Measurements from ENCODE around the gene C1orf167. TPM values are rescaled to one million over a fixed set of nuclear protein-coding genes. Genes with fewer than 3 reads are reported as not detected.

C1orf167 gene
- total and polyA plus RNA-seq, 2 experiments from 2014 or later = 1.7 to 2.2 TPM

DNA sequence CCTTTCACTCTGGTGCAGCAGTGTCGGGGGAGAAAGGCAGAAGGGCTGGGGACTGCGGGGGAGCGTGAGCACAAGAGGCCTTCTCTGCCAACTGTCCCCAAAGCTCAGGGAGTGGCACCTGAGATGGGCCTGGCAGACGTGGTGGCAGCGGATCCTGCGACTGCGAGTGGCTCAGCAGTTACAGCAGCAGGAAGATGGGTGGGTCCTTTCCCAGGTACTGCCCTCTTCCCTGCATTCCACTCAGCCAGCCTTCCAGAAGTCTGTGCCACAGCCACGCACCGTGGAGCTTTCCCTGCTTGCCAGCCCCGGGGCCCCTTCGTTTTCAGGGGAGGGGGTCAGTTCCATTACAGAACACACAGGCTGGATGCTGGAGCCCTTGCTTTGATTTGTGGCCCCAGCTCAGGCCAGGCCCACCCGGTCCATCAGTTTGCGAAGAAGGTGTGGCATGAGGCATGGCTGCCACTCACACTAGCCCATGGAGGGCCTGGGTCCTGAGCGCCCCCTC is 26.6 kb downstream of the C1orf167 start:
- H3K79me2 ChIP-seq (replicated peaks; ENCODE audit: insufficient read depth) = no peaks in the 10 kb centered on the region
- H3F3A ChIP-seq (replicated peaks; ENCODE audit: low read depth) = peaks cover 21% of the 10 kb centered on the region
- no peak overlapping the region for H3K4me3 ChIP-seq
- H3K36me3 Mint-ChIP-seq (ENCODE audit: low read depth) = peaks cover 12% of the 10 kb centered on the region; the same call in 2 of the 3 replicates
- ATAC-seq (no peak), DNase-seq (ENCODE audit: low spot score) (no peak)
- H3K4me1 Mint-ChIP-seq = peaks cover 35% of the 10 kb centered on the region
- no peak overlapping the region for H2AFZ ChIP-seq
- no peak overlapping the region for H3K4me2 ChIP-seq
- H3K9me2 ChIP-seq (ENCODE audit: insufficient read depth) = no peaks in the 10 kb centered on the region
- TF ChIP-seq CREB1 (CRISPR knock-in tag; IDR thresholded peaks at IDR 0.05; ENCODE audit: low read depth) (no peak), ZNF331 (CRISPR knock-in tag; IDR thresholded peaks at IDR 0.05; ENCODE audit: low read depth) (no peak), POLR2AphosphoS5 (IDR thresholded peaks at IDR 0.05; ENCODE audit: low read depth) (no peak), EZH2 (IDR thresholded peaks at IDR 0.05; ENCODE audit: low read depth, unreplicated experiment) (no peak), ZNF114 (CRISPR knock-in tag; IDR thresholded peaks at IDR 0.05) (no peak)
- TF ChIP-seq, protein P1, sequence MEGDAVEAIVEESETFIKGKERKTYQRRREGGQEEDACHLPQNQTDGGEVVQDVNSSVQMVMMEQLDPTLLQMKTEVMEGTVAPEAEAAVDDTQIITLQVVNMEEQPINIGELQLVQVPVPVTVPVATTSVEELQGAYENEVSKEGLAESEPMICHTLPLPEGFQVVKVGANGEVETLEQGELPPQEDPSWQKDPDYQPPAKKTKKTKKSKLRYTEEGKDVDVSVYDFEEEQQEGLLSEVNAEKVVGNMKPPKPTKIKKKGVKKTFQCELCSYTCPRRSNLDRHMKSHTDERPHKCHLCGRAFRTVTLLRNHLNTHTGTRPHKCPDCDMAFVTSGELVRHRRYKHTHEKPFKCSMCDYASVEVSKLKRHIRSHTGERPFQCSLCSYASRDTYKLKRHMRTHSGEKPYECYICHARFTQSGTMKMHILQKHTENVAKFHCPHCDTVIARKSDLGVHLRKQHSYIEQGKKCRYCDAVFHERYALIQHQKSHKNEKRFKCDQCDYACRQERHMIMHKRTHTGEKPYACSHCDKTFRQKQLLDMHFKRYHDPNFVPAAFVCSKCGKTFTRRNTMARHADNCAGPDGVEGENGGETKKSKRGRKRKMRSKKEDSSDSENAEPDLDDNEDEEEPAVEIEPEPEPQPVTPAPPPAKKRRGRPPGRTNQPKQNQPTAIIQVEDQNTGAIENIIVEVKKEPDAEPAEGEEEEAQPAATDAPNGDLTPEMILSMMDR (conservative IDR thresholded peaks at IDR 0.05; ENCODE audit: low read depth in 2 of 2) = no peak
- TF ChIP-seq, protein P2, sequence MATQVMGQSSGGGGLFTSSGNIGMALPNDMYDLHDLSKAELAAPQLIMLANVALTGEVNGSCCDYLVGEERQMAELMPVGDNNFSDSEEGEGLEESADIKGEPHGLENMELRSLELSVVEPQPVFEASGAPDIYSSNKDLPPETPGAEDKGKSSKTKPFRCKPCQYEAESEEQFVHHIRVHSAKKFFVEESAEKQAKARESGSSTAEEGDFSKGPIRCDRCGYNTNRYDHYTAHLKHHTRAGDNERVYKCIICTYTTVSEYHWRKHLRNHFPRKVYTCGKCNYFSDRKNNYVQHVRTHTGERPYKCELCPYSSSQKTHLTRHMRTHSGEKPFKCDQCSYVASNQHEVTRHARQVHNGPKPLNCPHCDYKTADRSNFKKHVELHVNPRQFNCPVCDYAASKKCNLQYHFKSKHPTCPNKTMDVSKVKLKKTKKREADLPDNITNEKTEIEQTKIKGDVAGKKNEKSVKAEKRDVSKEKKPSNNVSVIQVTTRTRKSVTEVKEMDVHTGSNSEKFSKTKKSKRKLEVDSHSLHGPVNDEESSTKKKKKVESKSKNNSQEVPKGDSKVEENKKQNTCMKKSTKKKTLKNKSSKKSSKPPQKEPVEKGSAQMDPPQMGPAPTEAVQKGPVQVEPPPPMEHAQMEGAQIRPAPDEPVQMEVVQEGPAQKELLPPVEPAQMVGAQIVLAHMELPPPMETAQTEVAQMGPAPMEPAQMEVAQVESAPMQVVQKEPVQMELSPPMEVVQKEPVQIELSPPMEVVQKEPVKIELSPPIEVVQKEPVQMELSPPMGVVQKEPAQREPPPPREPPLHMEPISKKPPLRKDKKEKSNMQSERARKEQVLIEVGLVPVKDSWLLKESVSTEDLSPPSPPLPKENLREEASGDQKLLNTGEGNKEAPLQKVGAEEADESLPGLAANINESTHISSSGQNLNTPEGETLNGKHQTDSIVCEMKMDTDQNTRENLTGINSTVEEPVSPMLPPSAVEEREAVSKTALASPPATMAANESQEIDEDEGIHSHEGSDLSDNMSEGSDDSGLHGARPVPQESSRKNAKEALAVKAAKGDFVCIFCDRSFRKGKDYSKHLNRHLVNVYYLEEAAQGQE (IDR thresholded peaks at IDR 0.05; ENCODE audit: unreplicated experiment) = no peak
- TF ChIP-seq, protein P3, sequence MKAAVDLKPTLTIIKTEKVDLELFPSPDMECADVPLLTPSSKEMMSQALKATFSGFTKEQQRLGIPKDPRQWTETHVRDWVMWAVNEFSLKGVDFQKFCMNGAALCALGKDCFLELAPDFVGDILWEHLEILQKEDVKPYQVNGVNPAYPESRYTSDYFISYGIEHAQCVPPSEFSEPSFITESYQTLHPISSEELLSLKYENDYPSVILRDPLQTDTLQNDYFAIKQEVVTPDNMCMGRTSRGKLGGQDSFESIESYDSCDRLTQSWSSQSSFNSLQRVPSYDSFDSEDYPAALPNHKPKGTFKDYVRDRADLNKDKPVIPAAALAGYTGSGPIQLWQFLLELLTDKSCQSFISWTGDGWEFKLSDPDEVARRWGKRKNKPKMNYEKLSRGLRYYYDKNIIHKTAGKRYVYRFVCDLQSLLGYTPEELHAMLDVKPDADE (IDR thresholded peaks at IDR 0.05) = no peak
- TF ChIP-seq, protein P4, sequence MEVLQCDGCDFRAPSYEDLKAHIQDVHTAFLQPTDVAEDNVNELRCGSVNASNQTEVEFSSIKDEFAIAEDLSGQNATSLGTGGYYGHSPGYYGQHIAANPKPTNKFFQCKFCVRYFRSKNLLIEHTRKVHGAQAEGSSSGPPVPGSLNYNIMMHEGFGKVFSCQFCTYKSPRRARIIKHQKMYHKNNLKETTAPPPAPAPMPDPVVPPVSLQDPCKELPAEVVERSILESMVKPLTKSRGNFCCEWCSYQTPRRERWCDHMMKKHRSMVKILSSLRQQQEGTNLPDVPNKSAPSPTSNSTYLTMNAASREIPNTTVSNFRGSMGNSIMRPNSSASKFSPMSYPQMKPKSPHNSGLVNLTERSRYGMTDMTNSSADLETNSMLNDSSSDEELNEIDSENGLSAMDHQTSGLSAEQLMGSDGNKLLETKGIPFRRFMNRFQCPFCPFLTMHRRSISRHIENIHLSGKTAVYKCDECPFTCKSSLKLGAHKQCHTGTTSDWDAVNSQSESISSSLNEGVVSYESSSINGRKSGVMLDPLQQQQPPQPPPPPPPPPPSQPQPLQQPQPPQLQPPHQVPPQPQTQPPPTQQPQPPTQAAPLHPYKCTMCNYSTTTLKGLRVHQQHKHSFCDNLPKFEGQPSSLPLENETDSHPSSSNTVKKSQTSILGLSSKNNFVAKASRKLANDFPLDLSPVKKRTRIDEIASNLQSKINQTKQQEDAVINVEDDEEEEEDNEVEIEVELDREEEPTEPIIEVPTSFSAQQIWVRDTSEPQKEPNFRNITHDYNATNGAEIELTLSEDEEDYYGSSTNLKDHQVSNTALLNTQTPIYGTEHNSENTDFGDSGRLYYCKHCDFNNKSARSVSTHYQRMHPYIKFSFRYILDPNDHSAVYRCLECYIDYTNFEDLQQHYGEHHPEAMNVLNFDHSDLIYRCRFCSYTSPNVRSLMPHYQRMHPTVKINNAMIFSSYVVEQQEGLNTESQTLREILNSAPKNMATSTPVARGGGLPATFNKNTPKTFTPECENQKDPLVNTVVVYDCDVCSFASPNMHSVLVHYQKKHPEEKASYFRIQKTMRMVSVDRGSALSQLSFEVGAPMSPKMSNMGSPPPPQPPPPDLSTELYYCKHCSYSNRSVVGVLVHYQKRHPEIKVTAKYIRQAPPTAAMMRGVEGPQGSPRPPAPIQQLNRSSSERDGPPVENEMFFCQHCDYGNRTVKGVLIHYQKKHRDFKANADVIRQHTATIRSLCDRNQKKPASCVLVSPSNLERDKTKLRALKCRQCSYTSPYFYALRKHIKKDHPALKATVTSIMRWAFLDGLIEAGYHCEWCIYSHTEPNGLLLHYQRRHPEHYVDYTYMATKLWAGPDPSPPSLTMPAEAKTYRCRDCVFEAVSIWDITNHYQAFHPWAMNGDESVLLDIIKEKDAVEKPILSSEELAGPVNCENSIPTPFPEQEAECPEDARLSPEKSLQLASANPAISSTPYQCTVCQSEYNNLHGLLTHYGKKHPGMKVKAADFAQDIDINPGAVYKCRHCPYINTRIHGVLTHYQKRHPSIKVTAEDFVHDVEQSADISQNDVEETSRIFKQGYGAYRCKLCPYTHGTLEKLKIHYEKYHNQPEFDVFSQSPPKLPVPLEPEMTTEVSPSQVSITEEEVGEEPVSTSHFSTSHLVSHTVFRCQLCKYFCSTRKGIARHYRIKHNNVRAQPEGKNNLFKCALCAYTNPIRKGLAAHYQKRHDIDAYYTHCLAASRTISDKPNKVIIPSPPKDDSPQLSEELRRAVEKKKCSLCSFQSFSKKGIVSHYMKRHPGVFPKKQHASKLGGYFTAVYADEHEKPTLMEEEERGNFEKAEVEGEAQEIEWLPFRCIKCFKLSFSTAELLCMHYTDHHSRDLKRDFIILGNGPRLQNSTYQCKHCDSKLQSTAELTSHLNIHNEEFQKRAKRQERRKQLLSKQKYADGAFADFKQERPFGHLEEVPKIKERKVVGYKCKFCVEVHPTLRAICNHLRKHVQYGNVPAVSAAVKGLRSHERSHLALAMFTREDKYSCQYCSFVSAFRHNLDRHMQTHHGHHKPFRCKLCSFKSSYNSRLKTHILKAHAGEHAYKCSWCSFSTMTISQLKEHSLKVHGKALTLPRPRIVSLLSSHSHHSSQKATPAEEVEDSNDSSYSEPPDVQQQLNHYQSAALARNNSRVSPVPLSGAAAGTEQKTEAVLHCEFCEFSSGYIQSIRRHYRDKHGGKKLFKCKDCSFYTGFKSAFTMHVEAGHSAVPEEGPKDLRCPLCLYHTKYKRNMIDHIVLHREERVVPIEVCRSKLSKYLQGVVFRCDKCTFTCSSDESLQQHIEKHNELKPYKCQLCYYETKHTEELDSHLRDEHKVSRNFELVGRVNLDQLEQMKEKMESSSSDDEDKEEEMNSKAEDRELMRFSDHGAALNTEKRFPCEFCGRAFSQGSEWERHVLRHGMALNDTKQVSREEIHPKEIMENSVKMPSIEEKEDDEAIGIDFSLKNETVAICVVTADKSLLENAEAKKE (CRISPR knock-in tag; IDR thresholded peaks at IDR 0.05) = no peak
- no peak overlapping the region for H3K4me3 Mint-ChIP-seq
- peaks cover 7% of the 10 kb centered on the region for H3K27me3 Mint-ChIP-seq (ENCODE audit: insufficient read depth, low read depth, poor library complexity)
- H3K27me3 ChIP-seq (ENCODE audit: insufficient read depth) = no peaks in the 10 kb centered on the region
- H3K27ac Mint-ChIP-seq = no peak overlapping the region
- peaks cover 38% of the 10 kb centered on the region for H3K4me1 ChIP-seq (ENCODE audit: insufficient read depth)
- no peaks in the 10 kb centered on the region for H4K20me1 ChIP-seq (replicated peaks; ENCODE audit: insufficient read depth)
- H3K27ac ChIP-seq (ENCODE audit: low read depth) = 0 out of 2 replicates have a peak overlapping the region, but pooled peaks have one; percentile 86
- no peaks in the 10 kb centered on the region for H3K9me3 Mint-ChIP-seq
- H3K36me3 ChIP-seq (ENCODE audit: insufficient read depth) = no peaks in the 10 kb centered on the region
